GM18868 (cell line): ENCODE results near the gene PDIA6.
"Not testable (repeated sequence)": the region's sequence is repeated elsewhere in the genome, so short reads cannot be mapped to it uniquely, and the experiment has no call there.

ENCODE experiments used
- ATAC-seq: cut with Tn5 transposase; IDR thresholded peaks from one replicate; pipeline ENCODE4 v1.9.1; 2021; ENCODE audit warnings: mild to moderate bottlenecking, moderate library complexity; ENCODE audit not compliant: unreplicated experiment

The PDIA6 gene

GRCh38 chr2:10833021-10833420 is 20.4 kb upstream of the PDIA6 start:
- no peak for ATAC-seq

- peak; percentile 73 for ATAC-seq
Observed at GRCh38 chr2:10832203-10832936, 19.8 kb upstream of the PDIA6 start.

GRCh38 chr2:10831400-10831985 is 18.9 kb upstream of the PDIA6 start:
- ATAC-seq, result no peak

- ATAC-seq, result no peak
Observed at GRCh38 chr2:10830641-10831399, 18.2 kb upstream of the PDIA6 start.

- no peak for ATAC-seq
Observed at GRCh38 chr2:10830203-10830602, 17.6 kb upstream of the PDIA6 start.

GRCh38 chr2:10829299-10829698 is 16.7 kb upstream of the PDIA6 start:
- no peak for ATAC-seq

- no peak for ATAC-seq
Observed at GRCh38 chr2:10828346-10828745, 15.8 kb upstream of the PDIA6 start.

- no peak for ATAC-seq
Observed at GRCh38 chr2:10826625-10827024, 14.0 kb upstream of the PDIA6 start.

GRCh38 chr2:10826026-10826425 is 13.4 kb upstream of the PDIA6 start:
- ATAC-seq, result no peak

GRCh38 chr2:10824191-10824590 is 11.6 kb upstream of the PDIA6 start:
- ATAC-seq, result no peak

- ATAC-seq, result no peak
Observed at GRCh38 chr2:10820978-10821695, 8.6 kb upstream of the PDIA6 start.

- ATAC-seq, result no peak
Observed at GRCh38 chr2:10820562-10820961, 8.0 kb upstream of the PDIA6 start.

GRCh38 chr2:10819714-10820314 is 7.2 kb upstream of the PDIA6 start:
- no peak for ATAC-seq

GRCh38 chr2:10818984-10819383 is 6.4 kb upstream of the PDIA6 start:
- ATAC-seq, result no peak

- ATAC-seq, result not testable (repeated sequence)
Observed at GRCh38 chr2:10818305-10818704, 5.7 kb upstream of the PDIA6 start.

GRCh38 chr2:10817413-10817812 is 4.8 kb upstream of the PDIA6 start:
- no peak for ATAC-seq

- ATAC-seq, result no peak
Observed at GRCh38 chr2:10814571-10815331, 2.2 kb upstream of the PDIA6 start.

- ATAC-seq, result no peak
Observed at GRCh38 chr2:10814142-10814541, 1.6 kb upstream of the PDIA6 start.

GRCh38 chr2:10813163-10814138 is 866 bp upstream of the PDIA6 start:
- ATAC-seq, result not testable (repeated sequence)
